ENCODE data around the gene ULK4. TPM values are rescaled to one million over a fixed set of nuclear protein-coding genes. Genes with fewer than 3 reads are reported as not detected.

Gene ULK4
- total and polyA plus RNA-seq, 9 of the 15 experiments (the other 6 are each of a cell fraction or from before 2014, with no cell fraction given) = 3.0 to 5.9 (median 3.5) TPM

- TF ChIP-seq ZMIZ1 (IDR thresholded peaks at IDR 0.05; ENCODE audit: low read depth in 2 of 2, low read length in 2 of 2) (no peak), RCOR1 (IDR thresholded peaks at IDR 0.05; ENCODE audit: borderline replicate concordance in 1 of 2, low read depth in 2 of 2, low read length in 2 of 2) (no peak)
Measured at GRCh38 chr3:41301548-41301947, 660.4 kb downstream of the ULK4 start (continued).

GRCh38 chr3:41299036-41299435 is 662.9 kb downstream of the ULK4 start:
- WGBS (ENCODE audit: insufficient coverage, low coverage, missing lambda C conversion rate) = 0% methylated on average over 3 of the region's 3 CpGs
- ATAC-seq (no peak), FAIRE-seq (no peak), DNase-seq (ENCODE audit: extremely low read depth in 1 of 4, low spot score in 3 of 4) (no peak)
- Histone ChIP-seq H3K9me1 (ENCODE audit: control insufficient read depth, insufficient read depth, low read length) (peaks cover 2% of the 10 kb centered on the region), H3K9ac (ENCODE audit: insufficient read depth in 1 of 2, low read depth in 2 of 2, low read length in 2 of 2) (no peak overlapping the region), H3K9me3 (replicated peaks; ENCODE audit: control insufficient read depth, insufficient read depth, low read depth, low read length) (no peaks in the 10 kb centered on the region), H3K36me3 (ENCODE audit: control insufficient read depth, insufficient read depth, low read length) (no peaks in the 10 kb centered on the region), H3K4me3 (no peak overlapping the region), H2AFZ (ENCODE audit: low read depth, low read length) (no peak overlapping the region), H4K20me1 (replicated peaks; ENCODE audit: control insufficient read depth, insufficient read depth, low read length) (no peaks in the 10 kb centered on the region; the same call in 1 of the 2 replicates), H3K79me2 (ENCODE audit: control insufficient read depth, insufficient read depth, low read length) (no peaks in the 10 kb centered on the region), H3K27me3 (ENCODE audit: control insufficient read depth in 2 of 2, insufficient read depth in 2 of 2, low read length in 2 of 2) (peaks cover 5 to 9% of the 10 kb centered on the region in 2 experiments; a peak in 3 of 5 replicates), H3K4me1 (replicated peaks in 1 of 2; ENCODE audit: control insufficient read depth in 2 of 2, insufficient read depth in 2 of 2, low read length in 2 of 2) (no peaks in the 10 kb centered on the region), H3K27ac (ENCODE audit: extremely low read depth, low read depth, low read length) (no peak overlapping the region), H3K4me2 (ENCODE audit: insufficient read depth, low read length) (no peak overlapping the region)
- POLR2A ChIA-PET = no interaction called here
- in situ Hi-C loops (cut with MboI) = no loop called here
- intact Hi-C loops (cut with micrococcal nuclease) = no loop called here
- TF ChIP-seq ILF3 (IDR thresholded peaks at IDR 0.05; ENCODE audit: borderline replicate concordance) = no peak
- TF ChIP-seq ID3 (CRISPR knock-in tag; IDR thresholded peaks at IDR 0.05) = no peak
- no peak for TF ChIP-seq ID3 (tag; IDR thresholded peaks at IDR 0.05)
- TF ChIP-seq MCM7 (IDR thresholded peaks at IDR 0.05) = no peak
- TF ChIP-seq TARDBP (IDR thresholded peaks at IDR 0.05) = no peak
- no peak for TF ChIP-seq GATAD2B (IDR thresholded peaks at IDR 0.05; ENCODE audit: borderline replicate concordance)
- no peak for TF ChIP-seq ZNF740 (CRISPR knock-in tag; IDR thresholded peaks at IDR 0.05)
- no peak for TF ChIP-seq ZNF740 (tag; IDR thresholded peaks at IDR 0.05)
- TF ChIP-seq ESRRB (CRISPR knock-in tag; IDR thresholded peaks at IDR 0.05; ENCODE audit: borderline replicate concordance) = no peak
- TF ChIP-seq ZNF274 (IDR thresholded peaks at IDR 0.05; ENCODE audit: borderline replicate concordance, low read depth, low read length) = no peak
- no peak for TF ChIP-seq ZBTB2 (IDR thresholded peaks at IDR 0.05)
- no peak for TF ChIP-seq RBM25 (IDR thresholded peaks at IDR 0.05; ENCODE audit: low read depth, low read length, severe bottlenecking)
- TF ChIP-seq FOXA3 (CRISPR knock-in tag; conservative IDR thresholded peaks at IDR 0.05 in 1 of 2, IDR thresholded peaks at IDR 0.05 in 1 of 2) = no peak
- CTCF ChIA-PET (ENCODE audit: low intra/inter-chr PET ratio) = no interaction called here
- no TSS peak for BruUV-seq (replicated peaks)

Data from K562 (cell line).